Activated naive CD4-positive, alpha-beta T cell treated with anti-CD3 and anti-CD28 coated beads, Interleukin-2, amount 50 U/mL, for 72 hours (primary cell): ENCODE data around the gene PRPF19. TPM values are rescaled to one million over a fixed set of nuclear protein-coding genes. Genes with fewer than 3 reads are reported as not detected.

ENCODE experiments used
- ATAC-seq, 2 donors: fragments of 150-1000 bp; cut with Tn5 transposase; 2 replicates each; pipeline ENCODE4 v1.10.0; 2021; ENCODE audit warnings: mild to moderate bottlenecking in 2 of 2, moderate library complexity in 2 of 2
- DNase-seq, 2 donors: peaks; one replicate each; pipeline ENCODE4 v3.0.0; 2021 to 2022; ENCODE audit warnings: low spot score in 2 of 2
- H3K27ac Mint-ChIP-seq, 2 donors: one replicate each; pipeline ENCODE4 v1.8.0; 2022; ENCODE audit warnings: mild to moderate bottlenecking in 2 of 2, mixed read lengths in 2 of 2
- H3K36me3 Mint-ChIP-seq, 2 donors: one replicate each; pipeline ENCODE4 v1.8.0; 2022; ENCODE audit warnings: mixed read lengths in 2 of 2
- H3K9me3 Mint-ChIP-seq, 2 donors: one replicate each; pipeline ENCODE4 v1.8.0; 2022; ENCODE audit warnings: mixed read lengths in 2 of 2
- total RNA-seq, 2 donors: library from RNA; stranded (reverse); gene quantifications; one replicate each; pipeline ENCODE4 v1.2.3, GENCODE V29; 2022

PRPF19 gene
- 100 to 1,000 TPM in 1 of 2 donors, 10 to 100 TPM in 1; 71.0 to 149 TPM for total RNA-seq

GRCh38 chr11:60906132-60906972, at the start of gene PRPF19:
Gene PRPF19 (minus strand): TSS chr11:60906585. CDS start chr11:60906382, 203 bp downstream.
- DNase-seq = peak; percentile 98 to 100
- peak; percentile 89 to 94 for ATAC-seq
- Mint-ChIP-seq H3K27ac (peak within 1 kb of the TSS; percentile 96), H3K9me3 (peaks cover 0 to 5% of the 10 kb centered on the region in 2 donors), H3K36me3 (peaks cover 9 to 25% of the 10 kb centered on the region in 2 donors)

GRCh38 chr11:60955571-60955970, 49.2 kb upstream of the PRPF19 start:
- Mint-ChIP-seq H3K36me3 (no peaks in the 10 kb centered on the region), H3K9me3 (no peaks in the 10 kb centered on the region), H3K27ac (no peak overlapping the region)
- ATAC-seq (no peak), DNase-seq (no peak)

GRCh38 chr11:60954421-60954820, 48.0 kb upstream of the PRPF19 start:
- ATAC-seq = no peak
- no peaks in the 10 kb centered on the region for H3K9me3 Mint-ChIP-seq

GRCh38 chr11:60953781-60954180, 47.4 kb upstream of the PRPF19 start:
- Mint-ChIP-seq H3K36me3 (no peaks in the 10 kb centered on the region), H3K9me3 (no peaks in the 10 kb centered on the region), H3K27ac (peak overlapping the region in 1 of 2 donors; percentile 28)
- DNase-seq (peak in 1 of 2 donors; percentile 50), ATAC-seq (no peak)

More at GRCh38 chr11:60954421-60954820, 48.0 kb upstream of the PRPF19 start:
- H3K27ac Mint-ChIP-seq = no peak overlapping the region
- H3K36me3 Mint-ChIP-seq = no peaks in the 10 kb centered on the region
- DNase-seq = no peak

GRCh38 chr11:60952742-60953170, 46.4 kb upstream of the PRPF19 start:
- no peak for ATAC-seq
- Mint-ChIP-seq H3K27ac (peak overlapping the region in 1 of 2 donors; percentile 83), H3K36me3 (no peaks in the 10 kb centered on the region), H3K9me3 (no peaks in the 10 kb centered on the region)
- no peak for DNase-seq

GRCh38 chr11:60951904-60952741, 45.7 kb upstream of the PRPF19 start, which contains the start of gene SLC15A3:
Gene SLC15A3 (minus strand): TSS chr11:60952176. CDS start chr11:60951551, 625 bp downstream.
- H3K27ac Mint-ChIP-seq = peak within 1 kb of the TSS; percentile 37 to 83
- peak; percentile 71 to 77 for ATAC-seq
- no peaks in the 10 kb centered on the region for H3K36me3 Mint-ChIP-seq
- peak; percentile 40 to 58 for DNase-seq
- no peaks in the 10 kb centered on the region for H3K9me3 Mint-ChIP-seq

GRCh38 chr11:60951606-60951903, 45.2 kb upstream of the PRPF19 start:
- ATAC-seq = peak in 1 of 2 donors; percentile 11
- no peaks in the 10 kb centered on the region for H3K36me3 Mint-ChIP-seq
- H3K9me3 Mint-ChIP-seq = no peaks in the 10 kb centered on the region
- H3K27ac Mint-ChIP-seq = peak overlapping the region; percentile 37 to 83
- DNase-seq = no peak

GRCh38 chr11:60950933-60951605, 44.7 kb upstream of the PRPF19 start:
- DNase-seq (peak; percentile 41 to 53), ATAC-seq (peak; percentile 36 to 61)
- H3K27ac Mint-ChIP-seq = peak overlapping the region in 1 of 2 donors; percentile 83
- no peaks in the 10 kb centered on the region for H3K9me3 Mint-ChIP-seq
- H3K36me3 Mint-ChIP-seq = no peaks in the 10 kb centered on the region

- DNase-seq = no peak
- H3K9me3 Mint-ChIP-seq = no peaks in the 10 kb centered on the region
- no peak for ATAC-seq
Measured at GRCh38 chr11:60950024-60950423, 43.6 kb upstream of the PRPF19 start.

GRCh38 chr11:60948250-60948649, 41.9 kb upstream of the PRPF19 start:
- ATAC-seq = no peak
- Mint-ChIP-seq H3K9me3 (no peaks in the 10 kb centered on the region), H3K27ac (no peak overlapping the region), H3K36me3 (no peaks in the 10 kb centered on the region)
- DNase-seq = no peak

More at GRCh38 chr11:60950024-60950423, 43.6 kb upstream of the PRPF19 start:
- Mint-ChIP-seq H3K27ac (no peak overlapping the region), H3K36me3 (no peaks in the 10 kb centered on the region)

- H3K27ac Mint-ChIP-seq = no peak overlapping the region
- no peak for DNase-seq
- H3K9me3 Mint-ChIP-seq = no peaks in the 10 kb centered on the region
- H3K36me3 Mint-ChIP-seq = no peaks in the 10 kb centered on the region
- no peak for ATAC-seq
Measured at GRCh38 chr11:60947700-60948099, 41.3 kb upstream of the PRPF19 start.

GRCh38 chr11:60946601-60947264, 40.3 kb upstream of the PRPF19 start:
- Mint-ChIP-seq H3K36me3 (no peaks in the 10 kb centered on the region), H3K27ac (peak overlapping the region in 1 of 2 donors; percentile 44), H3K9me3 (no peaks in the 10 kb centered on the region)
- ATAC-seq (no peak), DNase-seq (no peak)

- Mint-ChIP-seq H3K9me3 (no peaks in the 10 kb centered on the region), H3K27ac (no peak overlapping the region), H3K36me3 (peaks cover 0 to 4% of the 10 kb centered on the region in 2 donors)
- DNase-seq (no peak), ATAC-seq (no peak)
Measured at GRCh38 chr11:60945295-60945667, 38.9 kb upstream of the PRPF19 start.

- H3K9me3 Mint-ChIP-seq = no peaks in the 10 kb centered on the region
- peak overlapping the region in 1 of 2 donors; percentile 10 for H3K27ac Mint-ChIP-seq
- ATAC-seq (peak in 1 of 2 donors; percentile 26), DNase-seq (no peak)
- H3K36me3 Mint-ChIP-seq = peaks cover 0 to 4% of the 10 kb centered on the region in 2 donors
Measured at GRCh38 chr11:60944490-60945294, 38.3 kb upstream of the PRPF19 start.

GRCh38 chr11:60942970-60943565, 36.7 kb upstream of the PRPF19 start:
- DNase-seq (no peak), ATAC-seq (no peak)
- Mint-ChIP-seq H3K9me3 (no peaks in the 10 kb centered on the region), H3K27ac (no peak overlapping the region), H3K36me3 (peaks cover 0 to 4% of the 10 kb centered on the region in 2 donors)
